ENCODE results near the gene B3GAT1.

- TF ChIP-seq CTCF (IDR thresholded peaks at IDR 0.05; ENCODE audit: low read depth, low read length, poor library complexity, severe bottlenecking) (no peak), EZH2phosphoT487 (IDR thresholded peaks at IDR 0.05; ENCODE audit: borderline replicate concordance, low read length) (no peak)
Measured at GRCh38 chr11:134330611-134331353, 81.3 kb downstream of the B3GAT1 start.

Data from DOHH2 (cell line).